Spleen (tissue), 7 donors: ENCODE data around the gene S100B.

Experiments used
- CTCF ChIP-seq, 11 experiments: fragments of 200-600 bp in 7 of 11; fragments of 450-650 bp in 4 of 11; sonication (generic) in 4 of 11; IDR thresholded peaks in 8 of 11; conservative IDR thresholded peaks in 3 of 11; 1 replicate in 7 of 11; 2 replicates in 4 of 11; pipeline versions ENCODE4 v1.4.0 to v1.8.0; 2016 to 2021; ENCODE audit warnings: antibody characterized with exemption in 11 of 11, inconsistent platforms in 4 of 11, mild to moderate bottlenecking in 1 of 11
- POLR2A ChIP-seq, 3 donors: fragments of 450-650 bp; IDR thresholded peaks; one replicate each; pipeline ENCODE4 v1.5.1; 2017; ENCODE audit warnings: antibody characterized with exemption in 3 of 3, mild to moderate bottlenecking in 1 of 3
- POLR2AphosphoS5 ChIP-seq, 3 donors: sonication (generic); formaldehyde crosslinking; IDR thresholded peaks; one replicate each; pipeline ENCODE4 v1.5.1; 2017; ENCODE audit warnings: antibody characterized with exemption in 3 of 3
- donor health status: DM: no; HTN: no; CAD: no; lungs with moderate emphysema.
- donor health status: DM: no; HTN: no; CAD: no.
- donor health status: DM: no; HTN: no; CAD: no.

- TF ChIP-seq POLR2A (IDR thresholded peaks at IDR 0.05) = no peak
- TF ChIP-seq CTCF (IDR thresholded peaks at IDR 0.05 in 8 of 11, conservative IDR thresholded peaks at IDR 0.05 in 3 of 11) = no peak
- TF ChIP-seq POLR2AphosphoS5 (IDR thresholded peaks at IDR 0.05) = no peak
Measured at GRCh38 chr21:46564391-46564790, 40.5 kb downstream of the S100B start.
